Measurements from ENCODE around the gene PRR20G. TPM values are rescaled to one million over a fixed set of nuclear protein-coding genes. Genes with fewer than 3 reads are reported as not detected.
"Not testable (repeated sequence)": the region's sequence is repeated elsewhere in the genome, so short reads cannot be mapped to it uniquely, and the experiment has no call there.

The PRR20G gene
- total RNA-seq, result not detected
- long read RNA-seq, result 0 reads

GRCh38 chr3:127287840-127288239 lies at the start of gene PRR20G:
Gene PRR20G, minus strand, starts transcription at chr3:127288046. Its CDS starts 681 bp downstream, at chr3:127287365.
- DNase-seq, result no peak
- no peak for ATAC-seq
- intact Hi-C loops (cut with DNase I, micrococcal nuclease), result no loop called here

GRCh38 chr3:127337001-127337400 lies 49.2 kb upstream of the PRR20G start:
- ATAC-seq (no peak), DNase-seq (no peak)
- intact Hi-C loops (cut with DNase I, micrococcal nuclease), result no loop called here

GRCh38 chr3:127336101-127336500 lies 48.3 kb upstream of the PRR20G start:
- DNase-seq (no peak), ATAC-seq (no peak)
- intact Hi-C loops (cut with DNase I, micrococcal nuclease), result no loop called here

- intact Hi-C loops (cut with DNase I, micrococcal nuclease), result no loop called here
- no peak for ATAC-seq
- DNase-seq, result no peak
These were observed 42.5 kb upstream of the PRR20G start for GRCh38 chr3:127330385-127330784.

- DNase-seq, result no peak
- intact Hi-C loops (cut with DNase I, micrococcal nuclease), result no loop called here
- ATAC-seq, result no peak
These were observed 41.9 kb upstream of the PRR20G start for GRCh38 chr3:127329631-127330285.

GRCh38 chr3:127328421-127328820 lies 40.6 kb upstream of the PRR20G start:
- ATAC-seq (no peak), DNase-seq (no peak)
- intact Hi-C loops (cut with DNase I, micrococcal nuclease), result no loop called here

GRCh38 chr3:127326341-127326740 lies 38.5 kb upstream of the PRR20G start:
- ATAC-seq, result no peak
- DNase-seq, result no peak
- intact Hi-C loops (cut with DNase I, micrococcal nuclease), result no loop called here

GRCh38 chr3:127325629-127325961 lies 37.7 kb upstream of the PRR20G start:
- DNase-seq (no peak), ATAC-seq (no peak)
- intact Hi-C loops (cut with DNase I, micrococcal nuclease), result no loop called here

GRCh38 chr3:127324913-127325628 lies 37.2 kb upstream of the PRR20G start:
- DNase-seq (no peak), ATAC-seq (no peak)
- intact Hi-C loops (cut with DNase I, micrococcal nuclease), result no loop called here

- intact Hi-C loops (cut with DNase I, micrococcal nuclease), result no loop called here
- ATAC-seq, result no peak
- DNase-seq, result no peak
These were observed 36.2 kb upstream of the PRR20G start for GRCh38 chr3:127324076-127324475.

GRCh38 chr3:127323581-127323980 lies 35.7 kb upstream of the PRR20G start:
- DNase-seq (no peak), ATAC-seq (no peak)
- intact Hi-C loops (cut with DNase I, micrococcal nuclease), result no loop called here

- no peak for DNase-seq
- intact Hi-C loops (cut with DNase I, micrococcal nuclease), result no loop called here
- no peak for ATAC-seq
These were observed 33.5 kb upstream of the PRR20G start for GRCh38 chr3:127321371-127321770.

GRCh38 chr3:127320529-127321121 lies 32.8 kb upstream of the PRR20G start:
- ATAC-seq (no peak), DNase-seq (no peak)
- intact Hi-C loops (cut with DNase I, micrococcal nuclease), result no loop called here

GRCh38 chr3:127316685-127317084 lies 28.8 kb upstream of the PRR20G start:
- ATAC-seq (no peak), DNase-seq (no peak)
- intact Hi-C loops (cut with DNase I, micrococcal nuclease), result no loop called here

GRCh38 chr3:127312818-127313217 lies 25.0 kb upstream of the PRR20G start:
- DNase-seq (no peak), ATAC-seq (no peak)
- intact Hi-C loops (cut with DNase I, micrococcal nuclease), result no loop called here

GRCh38 chr3:127308821-127309220 lies 21.0 kb upstream of the PRR20G start:
- ATAC-seq; intact Hi-C loops (cut with DNase I, micrococcal nuclease); DNase-seq: not testable (repeated sequence)

- intact Hi-C loops (cut with DNase I, micrococcal nuclease), result no loop called here
- DNase-seq (no peak), ATAC-seq (no peak)
These were observed 20.1 kb upstream of the PRR20G start for GRCh38 chr3:127307916-127308315.

- intact Hi-C loops (cut with DNase I, micrococcal nuclease), result no loop called here
- DNase-seq (no peak), ATAC-seq (no peak)
These were observed 19.4 kb upstream of the PRR20G start for GRCh38 chr3:127307112-127307835.

GRCh38 chr3:127306361-127307111 lies 18.7 kb upstream of the PRR20G start:
- ATAC-seq (no peak), DNase-seq (no peak)
- intact Hi-C loops (cut with DNase I, micrococcal nuclease), result no loop called here
